GM12872 (cell line): ENCODE measurements around the gene TTC23.

ENCODE experiments used
- CTCF ChIP-seq: IDR thresholded peaks from 3 replicates; pipeline ENCODE4 v1.5.1; 2011; ENCODE audit warnings: low read depth, mild to moderate bottlenecking, low read length, moderate library complexity; ENCODE audit not compliant: insufficient read depth

TTC23 gene

DNA sequence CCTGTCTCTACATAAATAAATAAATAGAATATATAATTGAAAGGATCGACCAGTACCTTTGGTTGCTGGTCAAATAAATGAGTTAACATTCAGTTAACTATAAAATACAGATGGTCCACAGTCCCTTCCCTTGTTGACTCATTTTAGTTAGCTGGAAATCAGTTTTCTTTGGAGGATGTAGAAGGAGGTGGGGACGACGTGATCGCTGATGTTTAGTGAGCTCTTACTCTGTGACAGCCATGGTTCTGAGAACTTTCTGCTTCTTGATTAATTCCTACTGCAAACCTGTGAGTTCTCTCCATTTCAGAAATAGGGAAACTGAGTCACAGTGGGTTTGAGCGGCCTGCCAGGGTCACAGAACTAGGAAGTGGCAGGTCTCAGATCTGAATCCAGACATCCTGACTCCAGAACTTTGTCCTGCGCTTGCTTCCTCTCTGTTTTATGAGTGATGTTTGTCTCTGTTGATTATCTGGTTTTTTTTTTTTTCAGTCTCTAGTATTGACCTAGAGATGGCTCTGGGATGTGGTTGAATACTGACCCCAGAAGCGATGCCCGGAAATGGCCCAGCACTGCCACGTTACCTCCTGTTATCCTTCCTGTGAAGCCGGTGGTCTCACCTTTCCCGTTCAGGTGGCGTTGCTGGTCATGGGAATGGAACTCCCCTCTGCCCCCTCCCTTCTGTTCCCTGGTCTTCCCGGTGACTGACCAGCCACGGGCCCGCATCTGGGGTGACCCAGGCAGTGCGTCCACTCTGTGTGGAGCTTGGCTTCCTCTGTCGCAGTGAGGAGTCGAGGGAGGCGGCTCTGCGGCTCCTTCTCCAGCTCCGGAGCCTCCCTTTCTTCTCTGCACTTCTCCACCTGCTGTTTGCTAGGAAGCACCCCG, 126.3 kb downstream of the TTC23 start:
- no peak for TF ChIP-seq CTCF

GRCh38 chr15:99121691-99122410, 127.5 kb downstream of the TTC23 start:
- no peak for TF ChIP-seq CTCF

DNA sequence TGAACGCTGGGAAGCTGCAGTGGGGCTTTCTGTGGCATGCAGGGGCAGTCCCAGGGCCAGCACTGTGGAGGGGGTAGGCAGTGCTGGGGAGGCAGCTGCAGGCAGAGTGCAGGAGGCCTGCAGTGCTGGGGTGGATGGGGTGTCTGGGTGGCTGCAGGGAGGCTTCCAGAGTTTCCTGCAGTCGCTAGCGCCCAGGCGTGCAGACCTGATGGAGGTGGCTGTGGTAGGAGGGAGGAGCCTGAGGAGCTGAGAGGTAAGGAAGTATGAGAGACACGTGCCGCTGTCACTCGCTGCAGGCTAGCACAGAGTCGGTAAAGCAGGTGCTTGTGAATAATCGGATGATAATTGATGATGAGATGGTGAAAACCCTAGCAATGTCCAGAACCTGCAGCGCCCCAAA, 128.2 kb downstream of the TTC23 start:
- TF ChIP-seq CTCF, result no peak

DNA sequence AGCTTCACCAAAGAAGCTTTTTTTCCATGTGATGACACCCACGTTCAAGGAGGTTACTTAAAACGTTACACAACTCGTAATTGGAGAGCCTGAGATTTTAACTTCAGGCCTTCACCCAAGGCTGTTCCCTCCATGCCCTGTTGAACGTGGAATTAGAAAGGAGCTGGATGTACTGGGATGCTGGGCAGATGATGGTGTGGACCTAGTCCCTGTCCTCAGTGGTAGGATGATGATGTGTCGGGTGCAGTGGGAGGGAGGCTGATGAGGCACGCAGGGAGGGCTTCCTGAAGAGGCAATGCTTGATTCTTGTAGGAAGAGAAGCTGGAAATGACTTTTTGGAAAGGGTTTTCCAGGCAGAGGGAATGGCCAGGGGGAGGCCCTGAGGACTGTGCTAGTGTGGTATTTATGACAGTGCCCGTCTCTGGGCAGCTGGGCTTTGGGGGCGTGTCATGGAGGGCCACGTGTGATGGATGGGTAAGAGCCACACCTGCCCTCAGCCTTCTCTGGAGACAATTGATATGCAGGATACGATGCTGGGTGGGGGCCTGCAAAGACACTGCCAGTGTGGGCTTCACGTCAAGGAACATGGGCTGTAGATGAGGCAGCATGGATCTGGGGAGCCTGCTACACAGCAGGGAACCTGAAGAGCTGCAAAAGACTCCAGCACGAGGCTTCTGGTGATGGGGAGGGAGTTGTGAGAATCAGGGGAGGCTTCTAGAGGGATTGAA, 129.2 kb downstream of the TTC23 start:
- TF ChIP-seq CTCF, result no peak

- TF ChIP-seq CTCF, result no peak
These were observed 130.4 kb downstream of the TTC23 start for GRCh38 chr15:99118801-99119546.

DNA sequence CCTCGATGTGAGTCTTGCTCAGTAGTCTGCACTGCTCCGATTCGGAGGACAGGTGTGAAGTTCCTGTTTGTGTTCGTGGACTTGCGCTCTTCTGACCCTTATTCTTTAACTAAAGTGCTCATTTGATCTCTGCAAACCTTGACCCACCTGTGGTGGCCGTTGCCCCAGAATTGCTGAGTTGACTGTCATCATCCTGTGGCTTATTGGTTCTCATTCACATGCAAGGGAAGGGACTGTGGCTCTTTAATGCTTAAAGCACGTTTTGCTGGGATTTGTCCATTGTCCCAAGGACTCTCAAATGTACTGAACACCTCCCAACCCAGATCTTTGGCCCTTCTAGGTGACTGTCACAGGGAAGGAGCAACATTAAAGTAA, 131.1 kb downstream of the TTC23 start:
- TF ChIP-seq CTCF, result no peak
